B cell (primary cell): Measurements from ENCODE around the gene HS2ST1.

Source experiments
- EZH2 ChIP-seq: IDR thresholded peaks from 2 replicates; pipeline ENCODE4 v1.6.1; 2012; ENCODE audit warnings: borderline replicate concordance, low read depth, mild to moderate bottlenecking, moderate library complexity, low read length; ENCODE audit not compliant: insufficient read depth, poor library complexity, severe bottlenecking
- TF ChIP-seq, protein P1 (sequence below): fragments of 200-600 bp; IDR thresholded peaks from one replicate; pipeline ENCODE4 v1.8.0; 2022; ENCODE audit warnings: antibody characterized with exemption, mild to moderate bottlenecking

DNA sequence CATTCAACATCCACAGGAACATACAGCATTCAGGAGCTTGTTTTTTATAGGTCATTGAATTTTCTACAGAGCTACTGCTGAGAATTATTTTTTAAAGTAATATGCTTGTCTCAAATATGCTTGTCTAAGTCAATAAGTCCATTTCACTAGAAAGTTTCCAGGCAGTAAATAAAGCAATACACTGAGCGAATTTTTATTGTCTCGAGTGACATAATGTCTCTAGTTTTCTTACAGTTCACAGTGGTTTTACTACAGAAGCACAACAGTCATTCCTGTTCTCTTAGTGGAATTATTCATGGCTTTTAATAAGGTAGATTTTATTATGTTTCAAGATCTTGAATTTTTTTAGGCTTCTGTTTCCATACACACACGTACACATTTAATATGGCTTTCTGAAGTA, 83.8 kb downstream of the HS2ST1 start:
- TF ChIP-seq, protein P1, sequence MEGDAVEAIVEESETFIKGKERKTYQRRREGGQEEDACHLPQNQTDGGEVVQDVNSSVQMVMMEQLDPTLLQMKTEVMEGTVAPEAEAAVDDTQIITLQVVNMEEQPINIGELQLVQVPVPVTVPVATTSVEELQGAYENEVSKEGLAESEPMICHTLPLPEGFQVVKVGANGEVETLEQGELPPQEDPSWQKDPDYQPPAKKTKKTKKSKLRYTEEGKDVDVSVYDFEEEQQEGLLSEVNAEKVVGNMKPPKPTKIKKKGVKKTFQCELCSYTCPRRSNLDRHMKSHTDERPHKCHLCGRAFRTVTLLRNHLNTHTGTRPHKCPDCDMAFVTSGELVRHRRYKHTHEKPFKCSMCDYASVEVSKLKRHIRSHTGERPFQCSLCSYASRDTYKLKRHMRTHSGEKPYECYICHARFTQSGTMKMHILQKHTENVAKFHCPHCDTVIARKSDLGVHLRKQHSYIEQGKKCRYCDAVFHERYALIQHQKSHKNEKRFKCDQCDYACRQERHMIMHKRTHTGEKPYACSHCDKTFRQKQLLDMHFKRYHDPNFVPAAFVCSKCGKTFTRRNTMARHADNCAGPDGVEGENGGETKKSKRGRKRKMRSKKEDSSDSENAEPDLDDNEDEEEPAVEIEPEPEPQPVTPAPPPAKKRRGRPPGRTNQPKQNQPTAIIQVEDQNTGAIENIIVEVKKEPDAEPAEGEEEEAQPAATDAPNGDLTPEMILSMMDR, result no peak
- TF ChIP-seq EZH2, result no peak
